HG03135 (cell line): ENCODE results near the gene RFTN1.

Experiments
- ATAC-seq: cut with Tn5 transposase; IDR thresholded peaks from one replicate; pipeline ENCODE4 v1.9.1; 2021; ENCODE audit warnings: mild to moderate bottlenecking, moderate library complexity; ENCODE audit not compliant: unreplicated experiment

Gene RFTN1

GRCh38 chr3:16468002-16468335 is 45.5 kb downstream of the RFTN1 start:
- ATAC-seq, result no peak

GRCh38 chr3:16467393-16467792 is 46.1 kb downstream of the RFTN1 start:
- peak; percentile 84 for ATAC-seq

GRCh38 chr3:16466822-16467221 is 46.7 kb downstream of the RFTN1 start:
- ATAC-seq, result no peak

GRCh38 chr3:16464511-16465148 is 48.9 kb downstream of the RFTN1 start:
- ATAC-seq, result no peak

- no peak for ATAC-seq
These were observed 49.6 kb downstream of the RFTN1 start for GRCh38 chr3:16463914-16464313.

GRCh38 chr3:16463119-16463518 is 50.4 kb downstream of the RFTN1 start:
- ATAC-seq, result no peak

- no peak for ATAC-seq
These were observed 50.8 kb downstream of the RFTN1 start for GRCh38 chr3:16462679-16463078.

- ATAC-seq, result no peak
These were observed 51.8 kb downstream of the RFTN1 start for GRCh38 chr3:16461463-16462245.

GRCh38 chr3:16460886-16461285 is 52.6 kb downstream of the RFTN1 start:
- no peak for ATAC-seq

GRCh38 chr3:16460273-16460672 is 53.2 kb downstream of the RFTN1 start:
- no peak for ATAC-seq

- ATAC-seq, result no peak
These were observed 56.6 kb downstream of the RFTN1 start for GRCh38 chr3:16456784-16457415.

- ATAC-seq, result no peak
These were observed 57.5 kb downstream of the RFTN1 start for GRCh38 chr3:16455966-16456365.

- no peak for ATAC-seq
These were observed 58.5 kb downstream of the RFTN1 start for GRCh38 chr3:16455001-16455400.

- ATAC-seq, result no peak
These were observed 61.2 kb downstream of the RFTN1 start for GRCh38 chr3:16452261-16452660.

GRCh38 chr3:16449369-16449768 is 64.1 kb downstream of the RFTN1 start:
- no peak for ATAC-seq

GRCh38 chr3:16448639-16449070 is 64.8 kb downstream of the RFTN1 start:
- no peak for ATAC-seq

GRCh38 chr3:16447135-16447534 is 66.4 kb downstream of the RFTN1 start:
- no peak for ATAC-seq

- ATAC-seq, result no peak
These were observed 69.2 kb downstream of the RFTN1 start for GRCh38 chr3:16444344-16444743.

- ATAC-seq, result no peak
These were observed 70.8 kb downstream of the RFTN1 start for GRCh38 chr3:16442730-16443129.

- ATAC-seq, result no peak
These were observed 72.1 kb downstream of the RFTN1 start for GRCh38 chr3:16441371-16441875.

GRCh38 chr3:16439848-16440708 is 73.4 kb downstream of the RFTN1 start:
- ATAC-seq, result no peak
